ENCODE measurements around the gene CDH26. TPM values are rescaled to one million over a fixed set of nuclear protein-coding genes. Genes with fewer than 3 reads are reported as not detected.

CDH26 gene
- total and polyA plus RNA-seq, 3 donors from 2014 or later = 1.7 to 3.5 (median 2.0) TPM

GRCh38 chr20:60043435-60043834 is 85.2 kb downstream of the CDH26 start:
- no peak overlapping the region for H3K4me3 ChIP-seq
- H3K27me3 ChIP-seq = no peaks in the 10 kb centered on the region
- H3K9me3 ChIP-seq = no peaks in the 10 kb centered on the region
- no peaks in the 10 kb centered on the region for H3K4me1 ChIP-seq
- TF ChIP-seq, protein P1, sequence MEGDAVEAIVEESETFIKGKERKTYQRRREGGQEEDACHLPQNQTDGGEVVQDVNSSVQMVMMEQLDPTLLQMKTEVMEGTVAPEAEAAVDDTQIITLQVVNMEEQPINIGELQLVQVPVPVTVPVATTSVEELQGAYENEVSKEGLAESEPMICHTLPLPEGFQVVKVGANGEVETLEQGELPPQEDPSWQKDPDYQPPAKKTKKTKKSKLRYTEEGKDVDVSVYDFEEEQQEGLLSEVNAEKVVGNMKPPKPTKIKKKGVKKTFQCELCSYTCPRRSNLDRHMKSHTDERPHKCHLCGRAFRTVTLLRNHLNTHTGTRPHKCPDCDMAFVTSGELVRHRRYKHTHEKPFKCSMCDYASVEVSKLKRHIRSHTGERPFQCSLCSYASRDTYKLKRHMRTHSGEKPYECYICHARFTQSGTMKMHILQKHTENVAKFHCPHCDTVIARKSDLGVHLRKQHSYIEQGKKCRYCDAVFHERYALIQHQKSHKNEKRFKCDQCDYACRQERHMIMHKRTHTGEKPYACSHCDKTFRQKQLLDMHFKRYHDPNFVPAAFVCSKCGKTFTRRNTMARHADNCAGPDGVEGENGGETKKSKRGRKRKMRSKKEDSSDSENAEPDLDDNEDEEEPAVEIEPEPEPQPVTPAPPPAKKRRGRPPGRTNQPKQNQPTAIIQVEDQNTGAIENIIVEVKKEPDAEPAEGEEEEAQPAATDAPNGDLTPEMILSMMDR (IDR thresholded peaks at IDR 0.05) = no peak
- TF ChIP-seq POLR2A (IDR thresholded peaks at IDR 0.05) = no peak
- no peaks in the 10 kb centered on the region for H3K36me3 ChIP-seq (ENCODE audit: low read depth, missing control alignments)
- no peak overlapping the region for H3K27ac ChIP-seq
- no peak for DNase-seq
- intact Hi-C loops (cut with DNase I; ENCODE audit: low total_unique reads) = no loop called here
- WGBS, 2 donors = 93 to 100% methylated on average over 3 of the region's 3 CpGs

- intact Hi-C loops (cut with DNase I; ENCODE audit: low total_unique reads) = no loop called here
- no peak for DNase-seq
- H3K9me3 ChIP-seq = no peaks in the 10 kb centered on the region
- no peaks in the 10 kb centered on the region for H3K27me3 ChIP-seq
- no peaks in the 10 kb centered on the region for H3K36me3 ChIP-seq (ENCODE audit: low read depth, missing control alignments)
- no peak overlapping the region for H3K4me3 ChIP-seq
- TF ChIP-seq, protein P1 (IDR thresholded peaks at IDR 0.05) = no peak
- no peak for TF ChIP-seq POLR2A (IDR thresholded peaks at IDR 0.05)
- 37 to 43% methylated on average over 4 of the region's 4 CpGs for WGBS, 2 donors
- no peaks in the 10 kb centered on the region for H3K4me1 ChIP-seq
- H3K27ac ChIP-seq = no peak overlapping the region
Measured at GRCh38 chr20:60046011-60046413, 87.8 kb downstream of the CDH26 start.

DNA sequence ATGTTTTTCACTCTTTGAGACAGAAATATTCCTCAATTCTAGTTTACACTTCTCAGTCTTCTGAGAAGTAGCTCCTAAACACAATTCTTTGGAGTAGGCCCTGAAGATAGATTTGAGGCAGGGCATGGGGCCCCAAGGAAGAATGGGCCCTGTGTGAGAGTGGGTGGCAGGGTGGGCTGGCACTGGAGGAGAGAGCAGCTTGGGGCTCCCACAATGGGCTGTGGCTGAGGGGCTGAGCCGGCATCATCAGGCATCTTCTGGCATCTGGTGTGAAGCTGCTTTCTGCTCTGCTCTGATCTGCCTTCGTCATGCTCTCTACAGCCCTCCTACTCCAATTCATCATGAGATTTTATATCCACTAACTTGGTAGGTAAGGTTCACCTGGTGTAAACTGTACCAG is 88.2 kb downstream of the CDH26 start:
- Histone ChIP-seq H3K4me1 (no peaks in the 10 kb centered on the region), H3K9me3 (no peaks in the 10 kb centered on the region), H3K27ac (no peak overlapping the region), H3K27me3 (no peaks in the 10 kb centered on the region), H3K4me3 (no peak overlapping the region), H3K36me3 (ENCODE audit: low read depth, missing control alignments) (no peaks in the 10 kb centered on the region)
- intact Hi-C loops (cut with DNase I; ENCODE audit: low total_unique reads) = no loop called here
- 90 to 92% methylated on average over 2 of the region's 2 CpGs for WGBS, 2 donors
- TF ChIP-seq, protein P1 (IDR thresholded peaks at IDR 0.05) = no peak
- TF ChIP-seq POLR2A (IDR thresholded peaks at IDR 0.05) = no peak
- DNase-seq = no peak

DNA sequence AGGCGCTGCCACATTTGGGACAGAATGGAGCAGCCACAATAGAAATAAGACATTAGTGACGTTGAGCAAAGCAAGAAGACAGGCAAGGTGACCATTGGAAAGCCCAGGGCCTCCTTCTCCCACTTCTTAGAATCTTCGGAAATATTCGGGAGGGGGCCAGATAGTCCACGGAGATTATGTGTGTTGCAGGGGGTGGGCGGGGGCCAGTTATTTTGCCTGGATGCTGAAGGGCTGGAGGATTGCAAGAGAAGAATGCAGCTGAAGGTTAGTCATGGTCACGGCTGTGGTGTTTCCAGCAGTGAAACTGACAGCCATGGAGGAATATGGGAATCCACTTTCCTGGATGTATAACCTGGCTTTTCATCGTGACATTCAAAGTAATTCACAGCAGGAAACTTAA is 88.6 kb downstream of the CDH26 start:
- Histone ChIP-seq H3K27me3 (no peaks in the 10 kb centered on the region), H3K4me3 (no peak overlapping the region), H3K36me3 (ENCODE audit: low read depth, missing control alignments) (no peaks in the 10 kb centered on the region), H3K4me1 (no peaks in the 10 kb centered on the region), H3K9me3 (no peaks in the 10 kb centered on the region), H3K27ac (no peak overlapping the region)
- intact Hi-C loops (cut with DNase I; ENCODE audit: low total_unique reads) = no loop called here
- TF ChIP-seq POLR2A (IDR thresholded peaks at IDR 0.05) = no peak
- TF ChIP-seq, protein P1 (IDR thresholded peaks at IDR 0.05) = no peak
- no peak for DNase-seq
- 88 to 93% methylated on average over 8 of the region's 8 CpGs for WGBS, 2 donors
